Activated gamma-delta T cell treated with Interleukin-2 at 50 U/mL for 16 hours (primary cell): Measurements from ENCODE around the gene SERPINE1.

ENCODE experiments used
- DNase-seq: peaks from one replicate; pipeline ENCODE4 v3.0.0-alpha.2; 2020

SERPINE1 gene

GRCh38 chr7:101159696-101160674, 33.1 kb downstream of the SERPINE1 start:
- DNase-seq = no peak

- DNase-seq = no peak
These were observed 34.0 kb downstream of the SERPINE1 start for GRCh38 chr7:101160910-101161309.

GRCh38 chr7:101161692-101162471, 35.0 kb downstream of the SERPINE1 start:
- DNase-seq = no peak

GRCh38 chr7:101162551-101163278, 35.8 kb downstream of the SERPINE1 start:
- DNase-seq = no peak

GRCh38 chr7:101163279-101164070, 36.6 kb downstream of the SERPINE1 start:
- DNase-seq = no peak

GRCh38 chr7:101164071-101164840, 37.4 kb downstream of the SERPINE1 start:
- no peak for DNase-seq

GRCh38 chr7:101165075-101165957, 38.4 kb downstream of the SERPINE1 start, which contains the start of gene VGF:
Gene VGF (minus strand): TSS chr7:101165569. CDS start chr7:101164843, 726 bp downstream.
- peak; percentile 88 for DNase-seq

- DNase-seq = no peak
These were observed 39.2 kb downstream of the SERPINE1 start for GRCh38 chr7:101165958-101166647.

- no peak for DNase-seq
These were observed 39.7 kb downstream of the SERPINE1 start for GRCh38 chr7:101166648-101166908.

GRCh38 chr7:101166909-101167644, 40.2 kb downstream of the SERPINE1 start:
- no peak for DNase-seq

GRCh38 chr7:101167645-101168411, 40.9 kb downstream of the SERPINE1 start:
- DNase-seq = no peak

GRCh38 chr7:101168412-101169049, 41.6 kb downstream of the SERPINE1 start:
- no peak for DNase-seq

- DNase-seq = no peak
These were observed 42.4 kb downstream of the SERPINE1 start for GRCh38 chr7:101169110-101169837.

GRCh38 chr7:101169838-101170551, 43.1 kb downstream of the SERPINE1 start:
- DNase-seq = peak; percentile 79

GRCh38 chr7:101170617-101171441, 43.9 kb downstream of the SERPINE1 start:
- no peak for DNase-seq
